H1 (cell line): ENCODE data around the gene PIWIL1. TPM values are rescaled to one million over a fixed set of nuclear protein-coding genes. Genes with fewer than 3 reads are reported as not detected.

Experiments
- CTCF ChIA-PET: fragments of 300-600 bp; sonication (Branson Sonifier 250); formaldehyde crosslinking; loops from one replicate; lab custom pipeline; 2021; ENCODE audit not compliant: partially characterized antibody; lab: Charles Lee
- POLR2A ChIA-PET: fragments of 300-600 bp; sonication (Branson Sonifier 250); formaldehyde crosslinking; loops from one replicate; lab custom pipeline; 2021; ENCODE audit warnings: inconsistent platforms; ENCODE audit not compliant: partially characterized antibody; lab: Charles Lee
- DNase-seq, 2 experiments: peaks; one replicate each; pipeline versions ENCODE4 v3.0.0 to v3.0.0-alpha.2; 2010 to 2022; ENCODE audit warnings: low spot score in 2 of 2, low read depth in 1 of 2, mixed read lengths in 1 of 2
- FAIRE-seq: peaks from 2 replicates; lab custom pipeline; 2011; peaks lifted over from hg19 to GRCh38; lab: Jason Lieb, UNC
- H2AFZ ChIP-seq: 2 replicates; pipeline ENCODE4 v1.8.1; 2012; ENCODE audit warnings: low read length, inconsistent platforms
- H2AK5ac ChIP-seq: 2 replicates; pipeline ENCODE4 v1.6.1; 2013; ENCODE audit warnings: low read depth, low read length
- H2BK120ac ChIP-seq: replicated peaks from 2 replicates; pipeline ENCODE3; 2013; ENCODE audit warnings: low read depth, low read length, inconsistent platforms
- H2BK12ac ChIP-seq: 2 replicates; pipeline ENCODE4 v1.6.1; 2013; ENCODE audit warnings: low read depth, low read length
- H2BK15ac ChIP-seq: 2 replicates; pipeline ENCODE4 v1.6.1; 2013; ENCODE audit warnings: low read length
- H2BK20ac ChIP-seq: 2 replicates; pipeline ENCODE4 v1.6.1; 2013; ENCODE audit warnings: low read length
- H2BK5ac ChIP-seq: 2 replicates; pipeline ENCODE4 v1.6.1; 2013; ENCODE audit warnings: low read depth, low read length
- H3K14ac ChIP-seq: 2 replicates; pipeline ENCODE4 v1.6.1; 2013; ENCODE audit warnings: inconsistent platforms; ENCODE audit not compliant: insufficient read length
- H3K18ac ChIP-seq: 2 replicates; pipeline ENCODE4 v1.6.1; 2013; ENCODE audit warnings: low read length; ENCODE audit errors: extremely low read depth
- H3K23ac ChIP-seq: 2 replicates; pipeline ENCODE4 v1.6.1; 2013; ENCODE audit warnings: inconsistent platforms; ENCODE audit not compliant: insufficient read length
- H3K23me2 ChIP-seq: 2 replicates; pipeline ENCODE4 v1.6.1; 2013; ENCODE audit warnings: low read depth, low read length
- H3K27ac ChIP-seq: 2 replicates; pipeline ENCODE4 v1.6.1; 2011; ENCODE audit warnings: low read depth, low read length, inconsistent platforms
- H3K27me3 ChIP-seq, 4 experiments: replicated peaks in 1 of 4; 1 replicate in 1 of 4; 2 replicates in 3 of 4; pipeline versions ENCODE4 v1.6.1 to v1.8.1; 2011 to 2013; ENCODE audit warnings: low read length in 3 of 4, mild to moderate bottlenecking in 3 of 4, inconsistent platforms in 2 of 4, mixed read lengths in 2 of 4, moderate library complexity in 1 of 4; ENCODE audit not compliant: control insufficient read depth in 3 of 4, insufficient read depth in 3 of 4; ENCODE audit errors: extremely low read depth in 1 of 4
- H3K36me3 ChIP-seq, 4 experiments: 2 replicates each; pipeline versions ENCODE4 v1.6.1 to v1.8.1; 2011 to 2013; ENCODE audit warnings: mild to moderate bottlenecking in 4 of 4, low read length in 3 of 4, moderate library complexity in 2 of 4, control low read depth in 1 of 4, inconsistent platforms in 1 of 4; ENCODE audit not compliant: insufficient read depth in 4 of 4, control insufficient read depth in 2 of 4
- H3K4ac ChIP-seq: replicated peaks from 2 replicates; pipeline ENCODE3; 2013; ENCODE audit warnings: low read length, low read depth, mixed read lengths, inconsistent platforms; ENCODE audit not compliant: insufficient read length
- H3K4me1 ChIP-seq, 4 experiments: replicated peaks in 1 of 4; 1 replicate in 1 of 4; 2 replicates in 3 of 4; pipeline versions ENCODE4 v1.6.1 to v1.8.1; 2011 to 2013; ENCODE audit warnings: low read length in 3 of 4, inconsistent platforms in 2 of 4, mixed read lengths in 1 of 4; ENCODE audit not compliant: insufficient read depth in 4 of 4, control insufficient read depth in 3 of 4
- H3K4me2 ChIP-seq, 2 experiments: 2 replicates each; pipeline versions ENCODE4 v1.6.1 to v1.8.1; 2011 to 2013; ENCODE audit warnings: low read depth in 2 of 2, low read length in 2 of 2, control low read depth in 1 of 2, inconsistent platforms in 1 of 2, mild to moderate bottlenecking in 1 of 2; ENCODE audit not compliant: insufficient read depth in 1 of 2
- H3K4me3 ChIP-seq, 4 experiments: fragments of 200-600, 300-600 bp in 1 of 4; sonication (generic), shearing (Covaris generic), sonication (Bioruptor Twin) in 1 of 4; 2 replicates each; pipeline versions ENCODE4 v1.5.1 to v1.8.1; 2011 to 2016; ENCODE audit warnings: low read length in 4 of 4, low read depth in 3 of 4, control low read depth in 2 of 4, inconsistent platforms in 2 of 4, mild to moderate bottlenecking in 2 of 4, mixed read lengths in 1 of 4, moderate library complexity in 1 of 4; ENCODE audit not compliant: insufficient read depth in 2 of 4; ENCODE audit errors: extremely low read depth in 1 of 4
- H3K56ac ChIP-seq: replicated peaks from 2 replicates; pipeline ENCODE3; 2013; ENCODE audit warnings: low read depth, mild to moderate bottlenecking, mixed read lengths, low read length, inconsistent platforms; ENCODE audit not compliant: insufficient read length
- H3K79me1 ChIP-seq: 2 replicates; pipeline ENCODE4 v1.6.1; 2013; ENCODE audit warnings: low read depth, low read length, control low read depth
- H3K79me2 ChIP-seq, 2 experiments: 2 replicates each; pipeline versions ENCODE4 v1.6.1 to v1.8.1; 2012 to 2013; ENCODE audit warnings: low read length in 2 of 2, mild to moderate bottlenecking in 2 of 2, inconsistent platforms in 1 of 2; ENCODE audit not compliant: insufficient read depth in 2 of 2, control insufficient read depth in 1 of 2
- H3K9ac ChIP-seq, 4 experiments: replicated peaks in 1 of 4; 1 replicate in 1 of 4; 2 replicates in 3 of 4; pipeline versions ENCODE4 v1.6.1 to v1.8.1; 2011 to 2013; ENCODE audit warnings: low read depth in 3 of 4, low read length in 3 of 4, control low read depth in 2 of 4, mild to moderate bottlenecking in 2 of 4, moderate library complexity in 2 of 4, inconsistent platforms in 1 of 4; ENCODE audit errors: extremely low read depth in 1 of 4
- H3K9me3 ChIP-seq, 2 experiments: 2 replicates each; pipeline versions ENCODE4 v1.6.1 to v1.8.1; 2012 to 2013; ENCODE audit warnings: mild to moderate bottlenecking in 2 of 2, moderate library complexity in 2 of 2, control low read depth in 1 of 2, inconsistent platforms in 1 of 2, low read depth in 1 of 2, low read length in 1 of 2, mixed read lengths in 1 of 2; ENCODE audit not compliant: insufficient read depth in 2 of 2
- H4K20me1 ChIP-seq, 2 experiments: replicated peaks in 1 of 2; 2 replicates each; pipeline versions ENCODE3 to v1.8.1; 2011 to 2013; ENCODE audit warnings: inconsistent platforms in 2 of 2, low read length in 2 of 2, mild to moderate bottlenecking in 1 of 2; ENCODE audit not compliant: insufficient read depth in 2 of 2, control insufficient read depth in 1 of 2
- H4K5ac ChIP-seq: 2 replicates; pipeline ENCODE4 v1.6.1; 2013; ENCODE audit warnings: low read length, low read depth, mixed read lengths, inconsistent platforms; ENCODE audit not compliant: insufficient read length
- H4K8ac ChIP-seq: 2 replicates; pipeline ENCODE4 v1.8.0; 2013; ENCODE audit warnings: mild to moderate bottlenecking, moderate library complexity, low read length, inconsistent platforms; ENCODE audit not compliant: insufficient read depth; ENCODE audit errors: extremely low read depth
- H4K91ac ChIP-seq: replicated peaks from 2 replicates; pipeline ENCODE3; 2013; ENCODE audit warnings: low read length, mixed read lengths, inconsistent platforms; ENCODE audit not compliant: insufficient read length
- CTBP2 ChIP-seq: IDR thresholded peaks from 2 replicates; pipeline ENCODE4 v1.7.0; 2011; ENCODE audit warnings: borderline replicate concordance, mild to moderate bottlenecking, moderate library complexity, mixed read lengths, low read length; ENCODE audit not compliant: insufficient read depth, insufficient read length
- EZH2 ChIP-seq: fragments of 200-600 bp; sonication (generic); IDR thresholded peaks from 2 replicates; pipeline ENCODE4 v1.7.1; 2012; ENCODE audit warnings: low read depth, mild to moderate bottlenecking, moderate library complexity, low read length, inconsistent platforms; ENCODE audit not compliant: severe bottlenecking
- GABPA ChIP-seq: IDR thresholded peaks from 2 replicates; pipeline ENCODE4 v1.6.1; 2011; ENCODE audit warnings: mild to moderate bottlenecking, low read length, moderate library complexity, borderline replicate concordance; ENCODE audit not compliant: insufficient read depth
- GTF2F1 ChIP-seq: IDR thresholded peaks from 2 replicates; pipeline ENCODE4 v1.6.1; 2012; ENCODE audit warnings: low read depth, low read length, improper control_type of control experiment, borderline replicate concordance
- KDM1A ChIP-seq: fragments of 200-600, 300-600 bp; sonication (generic); IDR thresholded peaks from 2 replicates; pipeline ENCODE4 v1.7.1; 2016; ENCODE audit warnings: mild to moderate bottlenecking, low read length, borderline replicate concordance
- PHF8 ChIP-seq: fragments of 200-600 bp; sonication (generic); conservative IDR thresholded peaks from 2 replicates; pipeline ENCODE4 v1.7.1; 2012; ENCODE audit warnings: low read depth, mild to moderate bottlenecking, inconsistent platforms, low read length, moderate library complexity
- RBBP5 ChIP-seq: IDR thresholded peaks from 2 replicates; pipeline ENCODE4 v1.7.1; 2012; ENCODE audit warnings: low read depth, mild to moderate bottlenecking, inconsistent platforms, low read length, moderate library complexity, borderline replicate concordance
- TBP ChIP-seq: IDR thresholded peaks from 2 replicates; pipeline ENCODE4 v1.6.1; 2011; ENCODE audit warnings: low read depth, low read length, improper control_type of control experiment
- ZNF274 ChIP-seq: IDR thresholded peaks from 2 replicates; pipeline ENCODE4 v1.7.0; 2012; ENCODE audit warnings: low read length, borderline replicate concordance; ENCODE audit errors: extremely low read depth
- WGBS, 2 experiments: shearing (Covaris generic) in 1 of 2; methylation state at CpG; one replicate each; pipeline versions ENCODE4 v1.1.6 to v1.1.7; 2013 to 2015; ENCODE audit warnings: low lambda C conversion rate in 2 of 2, mixed read lengths in 2 of 2, inconsistent platforms in 1 of 2, low coverage in 1 of 2, missing lambda C conversion rate in 1 of 2; ENCODE audit not compliant: insufficient replicate concordance in 2 of 2, insufficient coverage in 1 of 2, insufficient read length in 1 of 2; ENCODE audit errors: extremely low coverage in 1 of 2, missing lambda C conversion rate in 1 of 2; 5-methylcytosine and 5-hydroxymethylcytosine counted together
- polyA plus RNA-seq, 7 experiments: library from polyadenylated mRNA; depleted of rRNA in 3 of 7; stranded (reverse) in 5 of 7; unstranded in 2 of 7; fragments of >200 nt in 5 of 7; fragments of 200-250 nt in 2 of 7; gene quantifications; 1 replicate in 5 of 7; 2 replicates in 1 of 7; 4 replicates in 1 of 7; pipeline versions ENCODE4 v1.2.1 to v1.2.3, GENCODE V29; 2011 to 2013; ENCODE audit warnings: missing spikeins in 2 of 7, mixed read lengths in 2 of 7
- total RNA-seq: library from RNA; stranded (reverse); fragmentation: NEBNext Ultra II Directional; extraction: Animal tissue kit (Norgen Biotek cat#: 25700); gene quantifications from 2 replicates; pipeline ENCODE4 v1.2.1, GENCODE V29; 2021
- TF ChIP-seq, protein P1 (sequence below): IDR thresholded peaks from 2 replicates; pipeline ENCODE4 v1.6.1; 2012; ENCODE audit warnings: low read length, inconsistent platforms
- TF ChIP-seq, protein P2 (sequence below): IDR thresholded peaks from 2 replicates; pipeline ENCODE4 v1.6.1; 2012; ENCODE audit warnings: inconsistent platforms

Gene PIWIL1
- total and polyA plus RNA-seq, 2 of the 8 experiments (the other 6 are each of a cell fraction or from before 2014, with no cell fraction given), result not detected

DNA sequence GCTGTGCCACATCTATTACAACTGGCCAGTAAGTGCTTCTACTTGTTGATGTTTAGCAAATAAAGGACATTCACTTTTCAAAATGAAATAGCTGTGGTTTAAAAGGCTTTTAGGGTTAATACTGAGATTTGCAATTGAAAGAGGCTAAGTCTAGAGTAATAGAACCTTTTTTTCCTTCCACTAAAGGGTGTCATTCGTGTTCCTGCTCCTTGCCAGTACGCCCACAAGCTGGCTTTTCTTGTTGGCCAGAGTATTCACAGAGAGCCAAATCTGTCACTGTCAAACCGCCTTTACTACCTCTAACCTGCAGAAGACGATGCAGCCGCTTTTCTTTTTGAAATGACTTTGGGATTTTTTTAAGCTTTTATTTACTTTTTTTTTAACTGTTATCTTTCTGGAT, 33.6 kb downstream of the PIWIL1 start:
- Histone ChIP-seq H3K18ac (no peak overlapping the region), H3K4me1 (peaks cover 0 to 5% (median 0%) of the 10 kb centered on the region in 4 experiments; a peak in 1 of 7 replicates), H4K5ac (no peak overlapping the region), H2AK5ac (no peak overlapping the region), H3K79me1 (no peaks in the 10 kb centered on the region), H2BK20ac (no peak overlapping the region), H3K9ac (no peak overlapping the region), H2BK15ac (no peak overlapping the region), H3K4ac (no peak overlapping the region), H2AFZ (no peak overlapping the region), H3K9me3 (no peaks in the 10 kb centered on the region), H4K8ac (no peak overlapping the region), H3K4me2 (no peak overlapping the region), H3K23me2 (no peaks in the 10 kb centered on the region), H3K56ac (no peak overlapping the region), H2BK5ac (no peak overlapping the region), H3K23ac (no peak overlapping the region), H3K79me2 (no peaks in the 10 kb centered on the region), H3K27ac (no peak overlapping the region), H3K27me3 (peaks cover 0 to 2% (median 0%) of the 10 kb centered on the region in 4 experiments; a peak in 3 of 7 replicates), H4K20me1 (no peaks in the 10 kb centered on the region), H2BK120ac (no peak overlapping the region), H3K4me3 (no peak overlapping the region), H3K36me3 (no peaks in the 10 kb centered on the region), H4K91ac (no peak overlapping the region), H3K14ac (no peak overlapping the region), H2BK12ac (no peak overlapping the region)
- ChIA-PET CTCF (interaction anchor here (0.5 to 1.3 kb wide), 4 partner anchors 22 to 378 kb away, joined by 3 to 4 read pairs (median 3); no protein-coding TSS in a partner anchor), POLR2A (no interaction called here)
- no peak for DNase-seq
- WGBS, 2 experiments, result 72% methylated on average over 5 of the region's 5 CpGs; no CpG with 5 or more reads in 1 of the 2 experiments
- FAIRE-seq, result no peak
- TF ChIP-seq ZNF274 (no peak), KDM1A (no peak), EZH2 (no peak), GTF2F1 (no peak), CTBP2 (no peak), PHF8 (no peak), RBBP5 (no peak), TBP (no peak), GABPA (no peak)
- TF ChIP-seq, protein P1, sequence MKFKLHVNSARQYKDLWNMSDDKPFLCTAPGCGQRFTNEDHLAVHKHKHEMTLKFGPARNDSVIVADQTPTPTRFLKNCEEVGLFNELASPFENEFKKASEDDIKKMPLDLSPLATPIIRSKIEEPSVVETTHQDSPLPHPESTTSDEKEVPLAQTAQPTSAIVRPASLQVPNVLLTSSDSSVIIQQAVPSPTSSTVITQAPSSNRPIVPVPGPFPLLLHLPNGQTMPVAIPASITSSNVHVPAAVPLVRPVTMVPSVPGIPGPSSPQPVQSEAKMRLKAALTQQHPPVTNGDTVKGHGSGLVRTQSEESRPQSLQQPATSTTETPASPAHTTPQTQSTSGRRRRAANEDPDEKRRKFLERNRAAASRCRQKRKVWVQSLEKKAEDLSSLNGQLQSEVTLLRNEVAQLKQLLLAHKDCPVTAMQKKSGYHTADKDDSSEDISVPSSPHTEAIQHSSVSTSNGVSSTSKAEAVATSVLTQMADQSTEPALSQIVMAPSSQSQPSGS, result no peak
- TF ChIP-seq, protein P2, sequence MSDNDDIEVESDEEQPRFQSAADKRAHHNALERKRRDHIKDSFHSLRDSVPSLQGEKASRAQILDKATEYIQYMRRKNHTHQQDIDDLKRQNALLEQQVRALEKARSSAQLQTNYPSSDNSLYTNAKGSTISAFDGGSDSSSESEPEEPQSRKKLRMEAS, result no peak
